KG1 (cell line): ENCODE data around the gene GNB4.
A peak's percentile ranks its signal among the peaks of the same experiment; 100 is the strongest.

Source experiments
- DNase-seq: peaks from one replicate; lab custom pipeline; 2025; lab: John Stamatoyannopoulos, UW

The GNB4 gene

GRCh38 chr3:179355996-179356395, 95.3 kb downstream of the GNB4 start:
- no peak for DNase-seq

GRCh38 chr3:179348325-179349013, 102.8 kb downstream of the GNB4 start:
- DNase-seq, result peak; percentile 39

GRCh38 chr3:179347345-179348194, 103.7 kb downstream of the GNB4 start, which contains the start of gene MFN1:
Gene MFN1 (plus strand): TSS chr3:179347709. CDS start chr3:179348852, 1,143 bp downstream.
- peak; percentile 86 for DNase-seq
